HG03469 (cell line): ENCODE data around the gene FGFRL1.
"Not testable (repeated sequence)": the region's sequence is repeated elsewhere in the genome, so short reads cannot be mapped to it uniquely, and the experiment has no call there.

Experiments used
- ATAC-seq: cut with Tn5 transposase; IDR thresholded peaks from one replicate; pipeline ENCODE4 v1.9.1; 2021; ENCODE audit warnings: mild to moderate bottlenecking, moderate library complexity, moderate number of reproducible peaks; ENCODE audit not compliant: unreplicated experiment

The FGFRL1 gene

DNA sequence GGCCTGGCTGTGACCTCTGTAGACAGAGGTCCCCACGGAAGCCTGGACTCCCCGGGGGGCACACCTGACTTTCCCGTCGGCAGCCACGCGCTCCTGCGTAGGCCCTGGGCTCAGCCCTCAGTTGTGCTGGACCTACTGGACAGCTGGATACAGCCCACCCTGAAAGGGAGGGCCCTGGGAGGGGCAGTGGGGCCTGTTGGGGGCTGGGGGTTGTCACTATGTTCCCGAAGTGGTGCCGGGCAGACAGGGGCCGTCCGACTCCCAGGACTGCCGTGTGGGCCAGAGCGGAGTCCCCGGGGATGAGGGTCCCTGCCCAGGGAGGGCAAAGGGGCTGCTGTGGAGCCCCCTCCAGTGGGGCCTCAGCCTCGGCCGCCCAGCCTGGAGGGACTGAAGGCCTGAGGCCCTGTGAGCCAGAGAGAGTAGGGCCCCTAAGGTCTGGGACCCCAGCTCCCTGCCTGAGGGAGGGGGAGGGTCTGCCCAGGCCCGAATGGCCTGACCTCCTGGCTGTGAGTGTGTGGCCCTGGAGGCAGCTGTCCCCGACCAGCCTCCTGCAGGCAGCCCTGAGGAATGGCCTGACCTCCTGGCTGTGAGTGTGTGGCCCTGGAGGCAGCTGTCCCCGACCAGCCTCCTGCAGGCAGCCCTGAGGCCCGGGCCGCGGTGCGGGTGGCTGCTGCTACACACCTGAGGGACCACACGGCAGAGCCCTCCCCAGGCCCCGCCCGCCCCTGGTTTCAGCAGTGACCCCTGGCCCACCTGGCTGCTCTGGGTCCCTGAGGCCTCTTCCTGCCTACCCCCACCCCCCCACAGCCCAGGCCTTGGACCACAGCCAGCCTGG is 25.8 kb downstream of the FGFRL1 start:
- ATAC-seq: no peak

DNA sequence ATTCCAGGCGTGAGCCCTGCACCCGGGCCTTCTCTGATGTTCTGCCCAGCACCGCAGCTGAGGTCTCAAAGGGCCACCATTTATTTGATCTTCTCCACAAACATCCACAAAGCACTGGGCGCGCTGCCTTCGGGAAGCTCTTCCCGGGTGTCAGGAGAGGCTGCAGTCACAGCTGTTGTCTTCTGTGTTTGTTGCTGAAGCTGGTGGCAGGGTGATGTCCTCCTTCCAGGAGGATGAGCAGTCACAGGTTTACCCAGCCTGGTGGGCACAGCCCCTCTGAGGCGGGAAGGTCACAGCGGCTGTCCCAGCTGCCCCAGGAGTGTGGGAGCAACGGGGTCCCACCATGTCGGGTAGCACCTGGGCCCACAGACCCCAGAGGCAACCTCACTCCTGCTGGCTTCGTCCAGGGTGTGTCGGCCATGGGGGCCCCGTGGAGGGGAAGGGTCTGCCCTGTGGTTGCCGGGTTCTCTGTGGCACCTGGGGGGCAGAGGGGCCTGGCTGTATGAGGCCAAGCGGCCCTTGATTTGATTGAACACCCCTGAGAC is 27.6 kb downstream of the FGFRL1 start:
- no peak for ATAC-seq

DNA sequence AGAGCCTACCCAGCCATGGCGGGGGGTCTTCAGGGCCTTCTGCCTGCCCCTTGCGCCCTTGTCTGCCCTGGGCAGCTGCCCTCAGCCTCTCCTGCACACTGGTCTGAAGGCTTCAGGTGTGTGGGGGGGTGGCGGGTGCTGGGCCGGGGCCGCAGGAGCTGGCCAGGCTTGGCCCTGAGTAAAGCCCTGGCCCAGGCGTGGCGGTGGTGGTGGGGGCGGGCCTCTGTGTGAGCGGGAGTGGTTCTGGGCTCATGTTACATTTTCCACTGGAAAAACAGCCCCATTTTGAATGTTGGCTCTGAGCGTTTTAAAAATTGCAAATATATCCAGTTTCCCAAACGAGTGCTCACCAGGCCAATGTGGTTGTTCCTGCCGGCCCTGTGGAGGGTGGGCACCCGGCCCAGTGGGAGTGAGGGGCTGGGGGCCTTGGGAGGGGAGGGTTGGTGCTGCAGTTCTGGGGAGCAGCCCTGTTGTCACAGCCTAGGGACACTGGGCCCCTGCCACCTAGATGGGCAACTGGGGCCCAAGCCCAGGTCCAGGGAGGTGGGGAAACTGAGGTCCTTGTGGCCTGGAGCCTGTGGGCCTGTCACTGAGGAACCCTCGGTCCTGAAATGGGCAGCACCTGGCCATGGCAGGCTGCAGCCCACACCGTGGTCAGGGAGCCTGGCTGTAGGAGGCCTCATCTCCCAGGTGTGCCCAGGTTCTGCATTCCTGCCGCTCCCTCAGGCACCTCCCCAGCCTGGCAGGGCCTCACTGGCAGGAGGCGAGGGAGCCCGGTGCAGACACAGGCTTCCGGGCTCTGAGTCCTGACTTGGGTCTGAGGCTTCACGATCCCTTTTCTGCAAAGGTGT is 28.3 kb downstream of the FGFRL1 start:
- ATAC-seq: no peak

DNA sequence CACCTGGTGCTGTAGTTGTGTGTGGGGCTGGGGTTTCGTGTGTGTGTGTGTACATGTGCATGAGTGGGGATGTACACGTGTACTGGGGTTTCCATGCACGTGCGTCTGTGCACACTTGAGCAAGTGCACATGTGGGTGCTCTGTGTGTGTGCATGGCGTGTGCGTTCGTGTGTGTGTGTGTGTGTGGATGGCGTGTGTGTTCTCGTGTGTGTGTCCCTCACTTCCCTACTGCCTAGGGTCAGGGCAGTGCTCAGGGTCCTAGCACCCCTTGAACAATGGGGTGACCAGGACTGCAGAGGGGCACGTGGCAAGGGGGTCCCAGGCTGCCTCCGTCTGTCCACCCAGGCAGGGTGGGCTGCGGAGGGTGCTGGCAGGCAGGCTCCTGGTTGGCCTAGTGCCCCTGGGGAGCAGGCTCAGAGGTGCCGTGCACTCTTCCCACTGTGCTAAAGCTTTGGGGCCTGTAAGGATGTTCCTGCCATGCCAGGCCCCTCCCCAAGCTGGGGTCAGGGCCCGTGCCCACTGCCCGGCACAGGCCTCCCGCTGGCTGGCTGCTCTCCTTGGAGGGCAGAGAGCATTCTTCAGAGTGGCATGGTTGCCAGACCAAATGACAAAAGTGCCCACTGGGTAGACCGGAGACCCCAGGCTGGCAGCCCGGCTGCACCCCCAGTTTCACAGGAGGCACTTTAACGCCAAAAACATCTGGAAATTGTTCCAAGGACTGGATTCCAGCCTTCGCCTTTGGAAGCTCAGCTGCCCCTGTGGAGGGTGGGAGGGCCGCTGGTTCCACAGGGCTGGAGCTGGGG is 29.1 kb downstream of the FGFRL1 start:
- no peak for ATAC-seq

DNA sequence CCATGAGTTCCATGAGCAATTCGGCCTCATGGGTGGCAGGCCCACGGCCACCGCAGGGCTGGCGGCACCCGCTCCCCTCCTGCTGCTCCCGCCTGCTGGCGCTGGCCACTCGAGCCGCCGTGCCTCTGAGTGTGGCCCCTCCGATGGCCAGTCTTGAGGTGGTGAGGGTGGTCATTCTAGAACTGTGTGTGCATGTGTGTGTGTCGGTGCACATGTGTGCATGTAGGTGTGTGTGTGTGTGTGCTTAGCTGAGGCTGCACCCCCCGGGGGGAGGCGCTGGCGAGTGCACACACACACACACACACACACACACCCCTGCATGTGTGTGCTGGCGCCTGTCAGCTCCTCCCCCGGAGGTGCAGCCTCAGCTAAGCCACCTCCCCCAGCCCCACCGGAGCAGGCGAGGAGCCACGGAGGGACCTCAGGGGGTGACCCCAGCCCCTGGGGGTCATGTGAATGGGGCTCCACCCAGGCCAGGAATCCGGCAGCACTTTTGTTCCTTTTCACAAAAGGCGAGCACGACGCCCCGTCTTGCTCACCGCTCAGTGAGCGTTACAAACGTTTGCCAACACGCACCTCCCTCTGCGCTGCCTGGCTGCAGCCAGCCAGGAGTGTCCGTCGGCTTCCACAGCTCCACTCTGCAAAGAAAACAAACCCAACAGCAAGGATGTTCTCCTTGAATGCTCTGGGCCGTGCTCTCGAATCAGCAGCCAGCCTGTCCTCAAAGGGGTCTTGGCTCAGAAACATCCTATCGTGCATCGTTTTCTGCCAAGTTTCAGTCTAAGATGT is 29.9 kb downstream of the FGFRL1 start:
- ATAC-seq: no peak

DNA sequence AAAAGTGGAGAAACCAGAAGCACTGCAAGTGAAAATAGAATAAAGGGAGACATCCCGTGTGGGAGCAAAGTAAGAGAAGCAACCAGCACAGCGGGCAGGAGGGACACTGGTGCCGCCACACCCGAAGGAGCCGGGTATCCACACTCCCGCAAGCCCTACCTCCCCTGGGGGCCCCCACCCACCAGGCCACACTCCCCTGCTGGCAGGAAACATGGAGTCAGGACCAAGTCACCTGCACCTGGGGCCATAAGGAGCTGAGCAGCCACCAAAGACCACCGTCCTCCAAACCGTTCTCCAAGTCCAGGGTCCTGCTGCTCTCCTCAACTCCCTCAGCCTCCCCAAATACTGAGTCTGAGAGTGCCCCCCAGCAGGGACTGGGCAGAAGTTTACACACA is 30.5 kb downstream of the FGFRL1 start:
- ATAC-seq: no peak

DNA sequence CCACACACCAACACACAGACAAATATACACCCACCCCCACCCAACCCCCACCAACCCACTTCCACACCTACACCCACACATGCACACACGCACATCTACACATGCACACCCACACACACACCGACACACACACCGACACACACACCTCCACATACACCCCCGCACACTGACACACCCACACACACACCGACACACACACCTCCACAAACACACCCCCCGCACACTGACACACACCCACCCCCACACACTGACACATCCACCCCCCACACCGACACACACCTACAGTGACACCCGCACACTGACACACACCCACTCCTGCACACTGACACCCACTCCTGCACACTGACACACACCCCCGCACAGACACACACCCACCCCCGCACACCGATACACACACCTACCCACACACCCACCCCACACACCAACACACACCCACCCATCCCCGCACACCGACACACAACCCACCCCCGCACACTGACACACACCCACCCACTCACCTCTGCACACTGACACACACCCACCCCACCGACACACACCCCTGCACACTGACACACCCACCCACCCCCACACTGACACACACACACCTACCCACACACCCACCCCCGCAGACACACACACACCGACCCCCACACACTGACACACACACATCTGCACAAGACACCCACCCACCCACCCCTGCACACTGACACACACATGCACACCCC is 31.1 kb downstream of the FGFRL1 start:
- ATAC-seq: no peak

DNA sequence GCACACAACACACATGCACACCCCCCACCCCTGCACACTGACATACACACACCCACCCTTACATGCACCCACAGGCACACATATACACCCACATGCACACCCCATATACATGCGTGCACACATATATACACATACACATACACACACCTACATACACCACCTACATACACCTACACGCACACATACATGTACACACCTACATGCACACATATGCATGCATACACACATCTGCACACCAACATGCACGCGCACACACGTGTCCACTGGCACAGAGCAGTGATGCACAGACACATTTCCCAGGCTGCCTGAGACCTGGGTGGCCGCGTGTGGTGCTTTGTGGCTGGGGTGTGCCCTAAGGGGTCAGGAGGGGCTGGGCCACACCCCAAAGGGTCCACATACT is 31.7 kb downstream of the FGFRL1 start:
- ATAC-seq: no peak

DNA sequence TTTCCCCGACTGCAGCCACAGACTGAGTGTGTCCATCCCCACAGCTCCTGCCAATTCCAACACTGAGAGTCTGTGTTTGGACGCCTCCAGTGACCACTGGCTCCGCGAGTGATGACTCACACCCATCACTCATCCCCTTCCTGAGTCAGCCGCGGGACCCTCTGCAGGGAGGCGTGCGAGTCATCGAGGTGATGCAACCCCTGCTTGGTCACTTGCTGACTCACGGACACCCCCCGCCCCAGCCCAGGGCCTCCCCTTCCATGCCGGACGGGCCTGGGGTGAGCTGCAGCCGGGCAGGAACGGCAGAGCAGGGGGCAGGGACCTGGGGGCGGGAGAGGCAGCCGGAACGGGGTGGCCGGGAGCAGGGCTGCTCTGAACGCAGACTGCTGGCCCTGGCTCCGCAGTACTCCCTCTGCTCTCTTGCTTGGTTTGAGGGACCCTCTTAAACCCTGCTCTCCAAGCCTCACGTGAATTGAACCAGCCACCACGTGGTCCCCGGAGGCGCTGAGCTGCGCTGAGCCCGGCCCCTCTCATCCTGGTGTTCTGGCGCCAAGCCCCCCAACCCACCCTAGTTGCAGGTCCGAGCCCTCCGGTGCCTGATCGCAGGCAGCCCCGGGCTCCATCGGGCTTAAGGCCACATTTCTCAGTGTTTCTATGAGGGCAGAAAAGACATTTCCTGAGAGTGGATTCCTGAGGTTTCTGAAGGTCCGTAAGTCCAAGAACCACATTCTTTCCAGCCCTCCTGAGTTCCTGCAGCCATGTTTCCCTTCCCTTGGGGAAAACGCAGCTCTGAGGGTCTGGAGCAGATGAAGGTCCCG is 32.4 kb downstream of the FGFRL1 start:
- no peak for ATAC-seq

DNA sequence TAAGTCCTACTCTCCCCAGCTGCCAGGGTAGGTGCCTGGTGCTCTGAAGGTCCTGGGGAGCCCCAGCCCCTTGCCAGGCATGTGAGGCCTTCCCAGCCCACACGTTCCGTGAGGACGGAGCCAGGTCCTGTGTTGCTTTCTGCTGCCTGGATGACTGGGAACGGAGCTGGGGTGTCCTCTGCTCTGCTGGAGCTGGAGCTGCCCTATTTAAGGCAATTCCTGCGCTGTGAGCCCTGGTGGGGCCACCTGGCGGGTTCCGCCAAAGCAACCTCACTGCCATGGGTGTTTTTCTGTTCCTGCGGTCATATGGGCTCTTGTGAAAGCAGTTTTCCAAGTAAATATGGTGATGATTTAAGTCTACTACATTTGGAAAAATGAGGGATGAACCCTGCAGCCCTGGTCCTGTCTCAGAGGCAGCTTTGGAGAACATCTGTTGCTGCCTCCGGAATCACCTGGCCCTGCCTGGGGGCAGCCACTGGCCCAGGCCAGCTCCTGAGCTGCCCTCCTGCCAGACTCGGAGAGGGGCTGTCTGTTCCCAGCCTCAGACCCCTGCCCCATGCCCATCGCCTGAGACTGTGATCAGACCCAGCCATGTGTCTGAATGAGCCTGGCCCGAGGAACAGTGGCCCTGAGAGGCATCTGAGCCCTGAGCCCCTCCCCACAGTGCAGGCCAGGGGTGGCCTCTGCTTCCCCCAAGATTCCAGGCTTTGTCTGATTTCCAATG is 33.2 kb downstream of the FGFRL1 start:
- no peak for ATAC-seq

DNA sequence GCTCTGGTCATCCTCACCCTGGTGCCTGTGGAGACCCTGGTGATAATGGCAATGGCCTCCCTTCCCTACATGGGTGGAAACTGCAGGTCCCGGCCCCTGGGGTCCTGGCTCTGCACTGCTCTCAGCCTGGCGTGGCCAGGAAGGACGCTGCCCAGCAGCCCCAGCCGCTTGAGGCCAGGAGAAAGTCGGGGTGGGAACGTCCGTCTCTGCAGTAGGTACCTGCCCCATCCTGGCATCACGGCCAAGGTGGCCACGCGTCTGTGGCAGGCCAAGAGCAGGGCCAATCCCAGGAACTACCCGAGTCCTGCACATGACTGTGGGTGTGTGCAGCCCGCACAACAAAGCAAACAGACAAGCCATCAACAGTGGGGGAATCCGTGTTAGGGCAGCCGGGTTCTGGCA is 33.8 kb downstream of the FGFRL1 start:
- ATAC-seq: no peak

DNA sequence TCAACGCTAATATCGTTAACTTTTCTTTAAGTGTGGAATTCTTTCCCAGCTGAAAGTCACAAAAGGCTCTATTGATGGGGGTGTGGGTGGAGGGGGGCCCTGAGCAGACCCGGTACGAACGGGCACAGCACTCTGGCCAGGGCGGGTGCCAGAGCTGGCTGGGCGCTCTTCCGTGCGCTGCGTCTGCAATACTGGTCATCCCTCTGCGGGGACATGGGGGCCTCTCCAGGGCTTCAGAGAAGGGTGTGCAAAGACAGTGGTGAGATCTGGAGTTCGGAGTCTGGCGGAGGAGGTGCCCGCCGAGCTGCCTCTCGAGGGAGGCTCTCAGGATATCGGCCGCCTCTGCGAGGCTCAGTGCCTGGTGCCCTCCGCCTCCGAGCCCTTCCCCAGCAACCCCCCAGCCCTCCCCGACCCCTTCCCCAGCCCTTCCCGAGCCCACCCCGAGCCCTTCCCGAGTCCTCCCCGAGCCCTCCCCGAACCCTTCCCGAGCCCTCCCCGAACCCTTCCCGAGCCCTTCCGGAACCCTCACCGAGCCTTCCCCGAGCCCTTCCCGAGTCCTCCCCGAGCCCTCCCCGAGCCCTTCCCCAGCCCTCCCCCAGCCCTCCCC is 34.3 kb downstream of the FGFRL1 start:
- no peak for ATAC-seq

DNA sequence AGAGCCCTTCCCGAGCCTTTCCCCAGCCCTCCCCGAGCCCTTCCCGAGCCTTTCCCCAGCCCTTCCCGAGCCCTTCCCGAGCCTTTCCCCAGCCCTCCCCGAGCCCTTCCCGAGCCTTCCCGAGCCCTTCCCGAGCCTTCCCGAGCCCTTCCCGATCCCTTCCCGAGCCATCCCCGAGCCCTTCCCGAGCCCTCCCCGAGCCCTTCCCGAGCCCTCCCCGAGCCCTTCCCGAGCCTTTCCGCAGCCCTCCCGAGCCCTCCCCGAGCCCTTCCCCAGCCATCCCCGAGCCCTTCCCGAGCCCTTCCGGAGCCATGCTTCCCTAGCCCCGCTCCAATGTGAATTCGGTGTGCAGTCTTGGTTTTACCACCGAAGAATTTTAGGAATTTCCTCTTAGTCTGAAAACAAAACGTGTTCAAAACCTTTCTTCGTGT is 35.2 kb downstream of the FGFRL1 start:
- not testable (repeated sequence) for ATAC-seq

DNA sequence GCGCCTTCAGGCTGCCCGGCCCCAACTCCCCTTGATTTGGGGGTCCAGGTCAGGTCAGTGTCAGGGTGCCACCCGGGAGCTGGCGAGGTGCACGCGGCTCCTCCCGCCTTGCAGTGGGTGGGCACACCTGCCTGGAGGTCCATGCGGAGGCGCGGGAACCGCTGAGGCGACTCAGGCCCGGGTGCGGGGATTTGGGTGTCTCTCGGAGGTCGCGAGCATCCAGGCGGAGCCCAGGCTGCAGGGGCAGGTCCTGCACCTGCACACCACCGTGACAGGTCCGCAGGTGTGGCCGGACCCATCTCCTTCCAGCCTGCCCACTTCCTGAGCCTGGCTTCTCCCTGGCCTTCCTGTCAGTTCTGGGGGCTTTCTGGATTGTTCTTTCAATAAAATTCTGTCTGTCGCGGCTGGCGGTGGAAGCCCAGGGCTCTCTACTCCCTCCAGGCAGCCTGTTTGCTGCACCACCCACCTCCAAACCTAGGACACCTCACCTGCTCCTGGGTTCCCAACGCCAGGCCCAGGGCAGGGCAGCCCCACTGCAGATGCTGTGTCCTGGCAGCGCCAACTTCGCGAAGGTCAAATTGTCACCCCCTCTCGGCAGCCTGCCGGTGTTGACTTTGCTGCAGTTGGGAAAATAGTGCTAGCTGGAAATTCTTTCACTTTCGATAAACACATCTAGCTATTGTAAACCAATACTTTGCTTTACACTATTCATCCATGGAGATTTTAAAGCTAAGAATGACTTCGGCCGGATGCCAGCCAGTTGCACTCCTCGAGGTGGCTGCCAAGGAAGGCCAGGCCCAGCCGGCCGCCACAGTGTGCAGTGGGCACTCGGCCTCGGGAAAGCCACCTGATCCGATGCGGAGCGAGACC is 35.9 kb downstream of the FGFRL1 start:
- no peak for ATAC-seq

DNA sequence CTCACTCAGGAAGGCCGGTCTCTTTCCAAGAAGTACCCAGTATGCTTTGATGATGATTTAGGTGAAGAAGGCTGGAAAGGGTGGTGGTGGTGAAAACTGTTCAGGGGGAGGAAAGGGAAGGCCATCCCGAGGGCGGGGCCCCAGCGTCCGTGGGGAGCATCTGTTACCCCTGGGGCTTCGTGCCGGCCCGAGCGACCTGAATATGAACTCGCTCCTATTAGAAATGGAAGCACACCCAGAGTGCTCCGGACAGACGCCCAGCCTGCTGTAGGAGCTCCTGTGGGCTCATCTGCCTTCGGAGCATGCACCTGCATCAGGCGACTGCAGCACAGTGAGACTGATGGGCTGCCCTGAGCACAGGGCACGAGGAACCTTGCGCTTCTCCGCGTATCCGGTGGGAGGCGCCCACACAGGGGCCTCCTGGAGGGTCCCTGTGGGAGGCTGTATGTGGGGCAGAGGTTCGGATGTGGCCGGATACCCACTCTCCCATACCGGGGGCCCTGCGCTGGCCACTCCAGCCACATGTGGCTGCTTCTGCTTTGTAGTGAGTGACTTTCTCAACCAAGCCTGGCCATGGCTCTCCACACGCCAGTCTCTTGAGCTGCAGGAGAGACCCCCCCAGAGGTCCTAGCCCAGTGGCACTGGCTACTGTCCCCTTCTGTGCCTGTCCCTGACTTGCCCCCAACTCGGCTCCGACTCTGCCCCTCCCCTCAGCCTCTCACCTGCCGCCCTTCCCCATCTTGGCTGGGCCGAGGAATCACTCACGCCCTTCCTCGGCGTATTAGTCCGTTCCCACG is 36.7 kb downstream of the FGFRL1 start:
- ATAC-seq: no peak
